Panc1 (cell line): ENCODE results near the gene SARDH. TPM values are rescaled to one million over a fixed set of nuclear protein-coding genes. Genes with fewer than 3 reads are reported as not detected.
A peak's percentile ranks its signal among the peaks of the same experiment; 100 is the strongest.

Source experiments
- ATAC-seq: fragments of 200-7000 bp; cut with Tn5 transposase; 2 replicates; pipeline ENCODE4 v1.9.1; 2020; ENCODE audit warnings: mild to moderate bottlenecking, moderate library complexity
- BruUV-seq: library from RNA; stranded (reverse); fragments of 400-500 nt; replicated peaks from 2 replicates; lab custom pipeline; 2021; lab: Mats Ljungman, UMichigan
- CTCF ChIA-PET: fragments of 300-600 bp; sonication (Branson Sonifier 250); formaldehyde crosslinking; loops from one replicate; lab custom pipeline; 2022; ENCODE audit warnings: antibody characterized with exemption; lab: Charles Lee
- POLR2A ChIA-PET: fragments of 300-600 bp; sonication (Branson Sonifier 250); formaldehyde crosslinking; loops from one replicate; lab custom pipeline; 2022; ENCODE audit warnings: antibody characterized with exemption; lab: Charles Lee
- DNase-seq: peaks from one replicate; pipeline ENCODE4 v3.0.0-alpha.2; 2010; ENCODE audit warnings: low read depth, low spot score
- H3K27ac ChIP-seq: 2 replicates; pipeline ENCODE4 v1.5.1; 2011; ENCODE audit warnings: mild to moderate bottlenecking, low read length, inconsistent platforms
- H3K27me3 ChIP-seq: fragments of 200-500 bp; sonication (Bioruptor generic); 2 replicates; pipeline ENCODE4 v1.6.0; 2014; ENCODE audit warnings: low read length, inconsistent platforms; ENCODE audit not compliant: control insufficient read depth, insufficient read depth
- H3K36me3 ChIP-seq: fragments of 200-500 bp; sonication (Bioruptor generic); 2 replicates; pipeline ENCODE4 v1.5.1; 2014; ENCODE audit warnings: inconsistent platforms, mild to moderate bottlenecking, low read length, moderate library complexity; ENCODE audit not compliant: control insufficient read depth, insufficient read depth
- H3K4me1 ChIP-seq: 2 replicates; pipeline ENCODE4 v1.5.1; 2011; ENCODE audit warnings: inconsistent platforms, mild to moderate bottlenecking, low read length, moderate library complexity; ENCODE audit not compliant: control insufficient read depth, insufficient read depth
- H3K4me3 ChIP-seq, 2 experiments: 2 replicates each; pipeline ENCODE4 v1.5.1; 2011 to 2012; ENCODE audit warnings: low read depth in 2 of 2, low read length in 2 of 2, mild to moderate bottlenecking in 2 of 2, inconsistent platforms in 1 of 2, moderate library complexity in 1 of 2
- H3K9me3 ChIP-seq: fragments of 200-500 bp; sonication (Bioruptor generic); 2 replicates; pipeline ENCODE4 v1.5.1; 2014; ENCODE audit warnings: low read depth, mild to moderate bottlenecking, inconsistent platforms, low read length, moderate library complexity; ENCODE audit not compliant: control insufficient read depth, insufficient read depth
- POLR2AphosphoS5 ChIP-seq: IDR thresholded peaks from 2 replicates; pipeline ENCODE4 v1.6.1; 2012; ENCODE audit warnings: mild to moderate bottlenecking, low read depth, low read length, moderate library complexity
- SIN3A ChIP-seq: IDR thresholded peaks from 2 replicates; pipeline ENCODE4 v1.6.1; 2012; ENCODE audit warnings: low read depth, mild to moderate bottlenecking, low read length, moderate library complexity, borderline replicate concordance; ENCODE audit not compliant: insufficient read depth
- TCF7L2 ChIP-seq: IDR thresholded peaks from 2 replicates; pipeline ENCODE4 v1.6.1; 2011; ENCODE audit warnings: mild to moderate bottlenecking, low read depth, low read length, inconsistent platforms
- in situ Hi-C: cut with HindIII; loops from 2 replicates; pipeline ENCODE4 v1.10.0; 2016; ENCODE audit warnings: low sequenced_read_pairs, low pct_unique_long_range_greater_than_20kb
- intact Hi-C: fragments of 100-400 bp; cut with micrococcal nuclease; formaldehyde crosslinking; loops from one replicate; pipeline ENCODE4 v1.10.0; 2022; ENCODE audit not compliant: unreplicated experiment
- total RNA-seq: library from RNA; stranded (reverse); gene quantifications from one replicate; pipeline ENCODE4 v1.2.1, GENCODE V29; 2021; ENCODE audit not compliant: unreplicated experiment
- TF ChIP-seq, protein P1 (sequence below), 2 experiments: IDR thresholded peaks; 2 replicates each; pipeline ENCODE4 v1.6.1; 2011 to 2012; ENCODE audit warnings: low read depth in 2 of 2, control low read depth in 1 of 2, low read length in 1 of 2, mild to moderate bottlenecking in 1 of 2, moderate library complexity in 1 of 2; ENCODE audit not compliant: insufficient read depth in 1 of 2
- TF ChIP-seq, protein P2 (sequence below): fragments of 450-650 bp; IDR thresholded peaks from 2 replicates; pipeline ENCODE4 v1.5.1; 2017; ENCODE audit warnings: mild to moderate bottlenecking

SARDH gene
- total RNA-seq, 1 experiment from 2014 or later = 0.13 TPM

DNA sequence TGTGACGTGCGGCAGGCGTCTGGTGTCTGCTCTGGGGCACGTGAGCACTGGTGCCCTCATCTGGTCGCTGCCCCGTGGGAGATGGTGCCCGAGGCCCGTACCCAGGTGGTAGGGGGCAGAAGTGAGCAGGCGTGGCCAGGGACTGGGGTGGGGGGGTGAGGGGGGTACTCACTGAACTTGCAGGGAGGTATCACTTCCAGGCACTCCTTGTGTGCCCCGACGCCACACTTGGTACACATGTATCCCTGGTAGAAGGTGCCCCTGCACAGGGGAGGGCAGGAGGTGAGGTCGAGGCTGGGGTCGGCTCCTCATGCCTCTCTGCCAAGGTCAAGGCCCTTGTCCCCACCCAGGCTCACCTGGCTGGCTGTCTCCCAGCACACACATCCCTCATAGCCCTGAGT, 45.2 kb upstream of the SARDH start:
- DNase-seq (no peak), ATAC-seq (no peak)
- Histone ChIP-seq H3K27ac (no peak overlapping the region), H3K9me3 (no peaks in the 10 kb centered on the region), H3K4me1 (no peaks in the 10 kb centered on the region), H3K4me3 (no peak overlapping the region), H3K36me3 (no peaks in the 10 kb centered on the region), H3K27me3 (no peaks in the 10 kb centered on the region)
- in situ Hi-C loops = no loop called here
- TF ChIP-seq, protein P1, sequence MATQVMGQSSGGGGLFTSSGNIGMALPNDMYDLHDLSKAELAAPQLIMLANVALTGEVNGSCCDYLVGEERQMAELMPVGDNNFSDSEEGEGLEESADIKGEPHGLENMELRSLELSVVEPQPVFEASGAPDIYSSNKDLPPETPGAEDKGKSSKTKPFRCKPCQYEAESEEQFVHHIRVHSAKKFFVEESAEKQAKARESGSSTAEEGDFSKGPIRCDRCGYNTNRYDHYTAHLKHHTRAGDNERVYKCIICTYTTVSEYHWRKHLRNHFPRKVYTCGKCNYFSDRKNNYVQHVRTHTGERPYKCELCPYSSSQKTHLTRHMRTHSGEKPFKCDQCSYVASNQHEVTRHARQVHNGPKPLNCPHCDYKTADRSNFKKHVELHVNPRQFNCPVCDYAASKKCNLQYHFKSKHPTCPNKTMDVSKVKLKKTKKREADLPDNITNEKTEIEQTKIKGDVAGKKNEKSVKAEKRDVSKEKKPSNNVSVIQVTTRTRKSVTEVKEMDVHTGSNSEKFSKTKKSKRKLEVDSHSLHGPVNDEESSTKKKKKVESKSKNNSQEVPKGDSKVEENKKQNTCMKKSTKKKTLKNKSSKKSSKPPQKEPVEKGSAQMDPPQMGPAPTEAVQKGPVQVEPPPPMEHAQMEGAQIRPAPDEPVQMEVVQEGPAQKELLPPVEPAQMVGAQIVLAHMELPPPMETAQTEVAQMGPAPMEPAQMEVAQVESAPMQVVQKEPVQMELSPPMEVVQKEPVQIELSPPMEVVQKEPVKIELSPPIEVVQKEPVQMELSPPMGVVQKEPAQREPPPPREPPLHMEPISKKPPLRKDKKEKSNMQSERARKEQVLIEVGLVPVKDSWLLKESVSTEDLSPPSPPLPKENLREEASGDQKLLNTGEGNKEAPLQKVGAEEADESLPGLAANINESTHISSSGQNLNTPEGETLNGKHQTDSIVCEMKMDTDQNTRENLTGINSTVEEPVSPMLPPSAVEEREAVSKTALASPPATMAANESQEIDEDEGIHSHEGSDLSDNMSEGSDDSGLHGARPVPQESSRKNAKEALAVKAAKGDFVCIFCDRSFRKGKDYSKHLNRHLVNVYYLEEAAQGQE (IDR thresholded peaks at IDR 0.05; ENCODE audit: insufficient read depth in 1 of 2, low read depth in 2 of 2, low read length in 1 of 2) = no peak
- TF ChIP-seq, protein P2, sequence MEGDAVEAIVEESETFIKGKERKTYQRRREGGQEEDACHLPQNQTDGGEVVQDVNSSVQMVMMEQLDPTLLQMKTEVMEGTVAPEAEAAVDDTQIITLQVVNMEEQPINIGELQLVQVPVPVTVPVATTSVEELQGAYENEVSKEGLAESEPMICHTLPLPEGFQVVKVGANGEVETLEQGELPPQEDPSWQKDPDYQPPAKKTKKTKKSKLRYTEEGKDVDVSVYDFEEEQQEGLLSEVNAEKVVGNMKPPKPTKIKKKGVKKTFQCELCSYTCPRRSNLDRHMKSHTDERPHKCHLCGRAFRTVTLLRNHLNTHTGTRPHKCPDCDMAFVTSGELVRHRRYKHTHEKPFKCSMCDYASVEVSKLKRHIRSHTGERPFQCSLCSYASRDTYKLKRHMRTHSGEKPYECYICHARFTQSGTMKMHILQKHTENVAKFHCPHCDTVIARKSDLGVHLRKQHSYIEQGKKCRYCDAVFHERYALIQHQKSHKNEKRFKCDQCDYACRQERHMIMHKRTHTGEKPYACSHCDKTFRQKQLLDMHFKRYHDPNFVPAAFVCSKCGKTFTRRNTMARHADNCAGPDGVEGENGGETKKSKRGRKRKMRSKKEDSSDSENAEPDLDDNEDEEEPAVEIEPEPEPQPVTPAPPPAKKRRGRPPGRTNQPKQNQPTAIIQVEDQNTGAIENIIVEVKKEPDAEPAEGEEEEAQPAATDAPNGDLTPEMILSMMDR = no peak
- TF ChIP-seq SIN3A (no peak), POLR2AphosphoS5 (no peak), TCF7L2 (no peak)
- intact Hi-C loops = no loop called here
- ChIA-PET POLR2A (no interaction called here), CTCF (interaction anchor here (1.9 kb wide), 1 partner anchor 211 kb away, joined by 16 read pairs; no protein-coding TSS in a partner anchor)
- BruUV-seq = no TSS peak

DNA sequence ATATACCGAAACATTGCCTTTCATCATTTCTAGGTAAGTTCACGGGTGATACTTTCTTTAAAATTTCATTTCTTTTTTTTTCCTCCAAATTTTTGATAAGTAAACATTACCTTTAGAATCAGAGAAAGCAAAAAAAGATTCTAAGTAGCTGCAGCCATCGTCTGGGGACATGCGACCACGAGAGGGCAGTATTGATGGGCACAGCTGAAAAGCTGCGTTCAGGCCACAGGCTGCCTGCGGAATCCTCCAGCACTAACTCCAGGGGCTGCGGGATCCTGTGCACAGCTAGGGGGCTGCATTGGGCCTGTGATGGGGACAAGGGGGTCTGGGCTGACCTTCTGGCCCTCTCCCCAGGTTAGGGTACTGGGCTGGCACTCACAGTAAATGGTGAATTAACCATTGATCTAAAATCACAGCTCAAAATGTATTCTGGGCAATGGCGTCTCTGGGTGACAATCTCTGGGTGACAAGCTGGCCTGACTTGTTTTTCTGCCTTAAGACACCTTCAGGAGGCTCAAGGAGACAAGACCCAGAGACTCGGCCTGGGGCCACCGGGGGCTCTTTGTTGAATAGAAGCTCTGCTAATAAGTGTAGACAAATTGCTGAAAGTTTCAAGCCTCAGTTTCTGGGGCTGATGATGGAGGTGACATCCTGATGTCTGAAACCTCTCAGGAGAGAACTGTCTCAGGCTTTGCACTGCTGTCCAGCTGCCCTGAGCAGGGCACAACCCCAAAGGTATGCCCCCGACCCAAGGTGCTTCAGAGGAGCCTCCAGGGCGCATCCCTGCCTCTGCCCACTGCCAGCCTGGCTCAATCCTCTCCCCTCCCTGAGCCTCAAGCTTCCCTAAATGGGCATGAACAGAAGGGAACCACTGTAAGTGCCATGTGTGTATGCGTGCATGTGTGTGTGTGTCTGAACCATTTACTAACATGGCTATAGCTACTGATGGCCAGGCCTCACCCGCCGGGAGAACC, 44.3 kb upstream of the SARDH start:
- in situ Hi-C loops = no loop called here
- ChIA-PET POLR2A (no interaction called here), CTCF (interaction anchor here (0.6 to 1.9 kb wide), 7 partner anchors 23 to 383 kb away, joined by 3 to 16 read pairs (median 4); no protein-coding TSS in a partner anchor)
- no peaks in the 10 kb centered on the region for H3K36me3 ChIP-seq
- H3K27me3 ChIP-seq = no peaks in the 10 kb centered on the region
- intact Hi-C loops = no loop called here
- no peaks in the 10 kb centered on the region for H3K4me1 ChIP-seq
- no peaks in the 10 kb centered on the region for H3K9me3 ChIP-seq
- no peak overlapping the region for H3K4me3 ChIP-seq
- DNase-seq (peak; percentile 4), ATAC-seq (peak; percentile 87)
- TF ChIP-seq, protein P1 (IDR thresholded peaks at IDR 0.05; ENCODE audit: insufficient read depth in 1 of 2, low read depth in 2 of 2, low read length in 1 of 2) = no peak
- TF ChIP-seq, protein P2 = peak; percentile 86
- BruUV-seq = no TSS peak
- no peak overlapping the region for H3K27ac ChIP-seq
